ENCODE results near the gene ESF1. TPM values are rescaled to one million over a fixed set of nuclear protein-coding genes. Genes with fewer than 3 reads are reported as not detected.

Gene ESF1
- polyA plus RNA-seq, 1 experiment: 6.2 TPM

GRCh38 chr20:13775867-13776266 is 8.9 kb downstream of the ESF1 start:
- DNase-seq (ENCODE audit: low read depth, low spot score): no peak
- Histone ChIP-seq H3K9me3 (ENCODE audit: control insufficient read depth, insufficient read depth, low read length) (no peaks in the 10 kb centered on the region), H3K27ac (ENCODE audit: low read depth, low read length) (no peak overlapping the region), H3K4me3 (ENCODE audit: low read depth, low read length) (no peak overlapping the region), H3K27me3 (ENCODE audit: control insufficient read depth, insufficient read depth, low read length) (no peaks in the 10 kb centered on the region)
- ChIA-PET POLR2A (no interaction called here), CTCF (interaction anchor here (1.0 to 4.3 kb wide), 7 partner anchors 8 to 805 kb away, joined by 3 to 18 read pairs (median 5); no protein-coding TSS in a partner anchor)
- TF ChIP-seq, protein P1, sequence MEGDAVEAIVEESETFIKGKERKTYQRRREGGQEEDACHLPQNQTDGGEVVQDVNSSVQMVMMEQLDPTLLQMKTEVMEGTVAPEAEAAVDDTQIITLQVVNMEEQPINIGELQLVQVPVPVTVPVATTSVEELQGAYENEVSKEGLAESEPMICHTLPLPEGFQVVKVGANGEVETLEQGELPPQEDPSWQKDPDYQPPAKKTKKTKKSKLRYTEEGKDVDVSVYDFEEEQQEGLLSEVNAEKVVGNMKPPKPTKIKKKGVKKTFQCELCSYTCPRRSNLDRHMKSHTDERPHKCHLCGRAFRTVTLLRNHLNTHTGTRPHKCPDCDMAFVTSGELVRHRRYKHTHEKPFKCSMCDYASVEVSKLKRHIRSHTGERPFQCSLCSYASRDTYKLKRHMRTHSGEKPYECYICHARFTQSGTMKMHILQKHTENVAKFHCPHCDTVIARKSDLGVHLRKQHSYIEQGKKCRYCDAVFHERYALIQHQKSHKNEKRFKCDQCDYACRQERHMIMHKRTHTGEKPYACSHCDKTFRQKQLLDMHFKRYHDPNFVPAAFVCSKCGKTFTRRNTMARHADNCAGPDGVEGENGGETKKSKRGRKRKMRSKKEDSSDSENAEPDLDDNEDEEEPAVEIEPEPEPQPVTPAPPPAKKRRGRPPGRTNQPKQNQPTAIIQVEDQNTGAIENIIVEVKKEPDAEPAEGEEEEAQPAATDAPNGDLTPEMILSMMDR (IDR thresholded peaks at IDR 0.05; ENCODE audit: low read depth, low read length): no peak

- ChIA-PET POLR2A (no interaction called here), CTCF (interaction anchor here (0.7 to 4.9 kb wide), 48 partner anchors 8 to 873 kb away, joined by 3 to 58 read pairs (median 6); partner anchors contain the start of genes ESF1 and NDUFAF5)
- TF ChIP-seq, protein P1 (IDR thresholded peaks at IDR 0.05; ENCODE audit: low read depth, low read length): no peak
- no peak overlapping the region for H3K4me3 ChIP-seq (ENCODE audit: low read depth, low read length)
- no peak overlapping the region for H3K27ac ChIP-seq (ENCODE audit: low read depth, low read length)
- no peaks in the 10 kb centered on the region for H3K9me3 ChIP-seq (ENCODE audit: control insufficient read depth, insufficient read depth, low read length)
- no peaks in the 10 kb centered on the region for H3K27me3 ChIP-seq (ENCODE audit: control insufficient read depth, insufficient read depth, low read length)
- no peak for DNase-seq (ENCODE audit: low read depth, low spot score)
Measured at GRCh38 chr20:13772529-13772928, 12.2 kb downstream of the ESF1 start.

DNA sequence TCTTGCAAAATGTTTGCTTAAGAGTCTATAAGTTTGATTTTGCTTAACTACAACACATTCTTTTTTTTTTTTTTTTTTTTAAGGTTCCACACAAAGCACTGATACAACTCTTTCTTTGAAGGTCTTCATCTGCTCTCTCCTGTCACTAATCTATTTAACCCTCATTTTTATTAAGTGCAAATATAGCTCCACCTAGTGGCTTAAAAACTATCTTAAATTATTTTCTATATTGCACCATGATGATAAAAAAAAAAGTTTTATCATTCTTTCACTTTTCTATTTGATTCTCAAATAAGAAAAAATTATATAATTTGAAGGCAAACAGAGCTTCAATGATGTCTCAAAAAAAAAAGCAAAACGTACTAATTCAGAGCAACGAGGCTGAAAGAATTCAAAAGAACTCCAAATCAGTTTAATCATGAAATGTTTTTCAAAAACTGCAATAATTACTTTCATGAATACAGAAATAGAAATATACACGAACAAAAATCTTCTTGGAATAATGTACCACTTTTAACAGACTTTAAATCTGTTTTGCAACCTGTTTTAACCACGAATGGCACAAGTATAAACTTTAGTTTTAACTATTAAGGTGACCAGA is 12.8 kb downstream of the ESF1 start:
- Histone ChIP-seq H3K4me3 (ENCODE audit: low read depth, low read length) (no peak overlapping the region), H3K9me3 (ENCODE audit: control insufficient read depth, insufficient read depth, low read length) (no peaks in the 10 kb centered on the region), H3K27ac (ENCODE audit: low read depth, low read length) (no peak overlapping the region), H3K27me3 (ENCODE audit: control insufficient read depth, insufficient read depth, low read length) (no peaks in the 10 kb centered on the region)
- ChIA-PET CTCF (interaction anchor here (0.6 to 4.9 kb wide), 67 partner anchors 9 to 847 kb away, joined by 3 to 58 read pairs (median 5); partner anchors contain the start of genes ESF1 and NDUFAF5), POLR2A (interaction anchor here (0.7 kb wide), 1 partner anchor 33 kb away, joined by 4 read pairs; no protein-coding TSS in a partner anchor)
- no peak for DNase-seq (ENCODE audit: low read depth, low spot score)
- TF ChIP-seq, protein P1 (IDR thresholded peaks at IDR 0.05; ENCODE audit: low read depth, low read length): peak; percentile 50

DNA sequence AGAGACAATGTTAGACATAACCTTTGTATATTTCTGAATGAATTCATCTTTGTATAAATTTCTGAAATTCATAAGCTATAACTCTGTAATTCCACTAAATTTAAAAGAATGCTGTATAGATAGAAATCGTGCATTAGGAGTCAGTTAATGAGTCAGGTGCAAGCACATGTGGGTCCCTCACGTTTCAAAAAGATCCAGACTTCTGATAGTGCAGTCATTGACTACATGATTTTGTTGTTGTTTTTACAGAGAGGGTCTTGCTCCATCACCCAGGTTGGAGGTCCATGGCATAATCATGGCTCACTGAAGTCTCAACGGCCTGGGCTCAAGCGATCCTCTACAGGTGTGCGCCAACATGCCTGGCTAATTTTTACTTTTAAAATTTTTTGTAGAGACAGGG is 14.6 kb downstream of the ESF1 start:
- Histone ChIP-seq H3K9me3 (ENCODE audit: control insufficient read depth, insufficient read depth, low read length) (no peaks in the 10 kb centered on the region), H3K4me3 (ENCODE audit: low read depth, low read length) (no peak overlapping the region), H3K27ac (ENCODE audit: low read depth, low read length) (no peak overlapping the region), H3K27me3 (ENCODE audit: control insufficient read depth, insufficient read depth, low read length) (no peaks in the 10 kb centered on the region)
- DNase-seq (ENCODE audit: low read depth, low spot score): no peak
- POLR2A ChIA-PET: no interaction called here
- CTCF ChIA-PET: interaction anchor here (1.1 to 4.9 kb wide), 10 partner anchors 9 to 845 kb away, joined by 3 to 45 read pairs (median 16); no protein-coding TSS in a partner anchor
- TF ChIP-seq, protein P1 (IDR thresholded peaks at IDR 0.05; ENCODE audit: low read depth, low read length): no peak

DNA sequence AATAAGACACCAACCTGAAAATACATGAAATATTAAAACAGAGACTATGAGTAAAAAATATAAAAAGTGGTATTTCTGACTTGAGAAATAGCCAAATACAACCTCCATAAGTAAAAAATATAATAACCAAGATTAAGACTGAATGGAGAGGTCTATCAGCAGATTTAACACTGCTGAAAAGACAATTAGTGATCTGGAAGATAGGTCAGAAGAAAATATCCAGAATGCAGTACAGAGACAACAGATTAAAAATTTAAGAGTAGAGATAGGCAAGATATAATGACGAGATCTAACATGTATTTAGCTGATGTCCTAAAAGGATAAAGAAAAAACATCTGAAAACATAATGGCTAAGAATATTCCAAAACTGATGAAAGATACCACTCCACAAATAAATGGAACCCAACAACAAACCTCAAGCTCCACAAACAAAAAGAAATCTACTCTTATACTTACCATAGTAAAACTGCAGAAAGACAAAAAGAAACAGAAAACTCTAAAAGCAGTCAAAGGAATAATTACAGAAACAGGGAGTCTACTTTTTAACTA is 18.8 kb downstream of the ESF1 start:
- no peaks in the 10 kb centered on the region for H3K9me3 ChIP-seq (ENCODE audit: control insufficient read depth, insufficient read depth, low read length)
- H3K27me3 ChIP-seq (ENCODE audit: control insufficient read depth, insufficient read depth, low read length): no peaks in the 10 kb centered on the region
- CTCF ChIA-PET: interaction anchor here (0.9 kb wide), 1 partner anchor 647 kb away, joined by 3 read pairs; no protein-coding TSS in a partner anchor
- POLR2A ChIA-PET: no interaction called here
- no peak overlapping the region for H3K4me3 ChIP-seq (ENCODE audit: low read depth, low read length)
- DNase-seq (ENCODE audit: low read depth, low spot score): no peak
- TF ChIP-seq, protein P1 (IDR thresholded peaks at IDR 0.05; ENCODE audit: low read depth, low read length): no peak
- no peak overlapping the region for H3K27ac ChIP-seq (ENCODE audit: low read depth, low read length)

All from AG04450 (cell line).